Esophagus (tissue), 2 donors: Measurements from ENCODE around the gene KCNAB3. TPM values are rescaled to one million over a fixed set of nuclear protein-coding genes. Genes with fewer than 3 reads are reported as not detected.
A peak's percentile ranks its signal among the peaks of the same experiment; 100 is the strongest.

Experiments
- H3K27ac ChIP-seq, 2 donors: one replicate each; pipeline ENCODE4 v1.5.1; 2013; ENCODE audit warnings: low read depth in 2 of 2, mild to moderate bottlenecking in 2 of 2, inconsistent platforms in 1 of 2, low read length in 1 of 2, moderate library complexity in 1 of 2
- H3K27me3 ChIP-seq, 2 donors: one replicate each; pipeline ENCODE4 v1.6.1; 2013; ENCODE audit warnings: low read length in 2 of 2, control low read depth in 1 of 2, mild to moderate bottlenecking in 1 of 2; ENCODE audit not compliant: insufficient read depth in 2 of 2, control insufficient read depth in 1 of 2
- H3K36me3 ChIP-seq, 2 donors: one replicate each; pipeline ENCODE4 v1.6.1; 2013; ENCODE audit warnings: low read length in 1 of 2; ENCODE audit not compliant: control insufficient read depth in 2 of 2, insufficient read depth in 2 of 2
- H3K4me1 ChIP-seq, 2 donors: one replicate each; pipeline ENCODE4 v1.6.1; 2013; ENCODE audit warnings: low read length in 1 of 2; ENCODE audit not compliant: control insufficient read depth in 2 of 2, insufficient read depth in 2 of 2
- H3K4me3 ChIP-seq, 2 donors: one replicate each; pipeline ENCODE4 v1.5.1; 2013; ENCODE audit warnings: low read length in 2 of 2, mild to moderate bottlenecking in 2 of 2, low read depth in 1 of 2, moderate library complexity in 1 of 2
- H3K9me3 ChIP-seq, 2 donors: one replicate each; pipeline ENCODE4 v1.6.1; 2013; ENCODE audit warnings: mild to moderate bottlenecking in 2 of 2, low read depth in 1 of 2, low read length in 1 of 2, moderate library complexity in 1 of 2; ENCODE audit not compliant: control insufficient read depth in 2 of 2, insufficient read depth in 1 of 2
- WGBS, 2 donors: extraction: QIAGEN DNeasy Blood & Tissue Kit; methylation state at CpG; one replicate each; pipeline ENCODE4 v1.1.7; 2013; 5-methylcytosine and 5-hydroxymethylcytosine counted together
- polyA plus RNA-seq, 2 donors: library from polyadenylated mRNA; stranded (reverse); fragments of 200-250 nt; gene quantifications; one replicate each; pipeline ENCODE4 v1.2.3, GENCODE V29; 2013
- donor health status: healthy with polysubstance abuse.
- donor health status: Bipolar disorder and iron deficiency.

Gene KCNAB3
- polyA plus RNA-seq, 2 donors, result 1.3 to 2.3 TPM

DNA sequence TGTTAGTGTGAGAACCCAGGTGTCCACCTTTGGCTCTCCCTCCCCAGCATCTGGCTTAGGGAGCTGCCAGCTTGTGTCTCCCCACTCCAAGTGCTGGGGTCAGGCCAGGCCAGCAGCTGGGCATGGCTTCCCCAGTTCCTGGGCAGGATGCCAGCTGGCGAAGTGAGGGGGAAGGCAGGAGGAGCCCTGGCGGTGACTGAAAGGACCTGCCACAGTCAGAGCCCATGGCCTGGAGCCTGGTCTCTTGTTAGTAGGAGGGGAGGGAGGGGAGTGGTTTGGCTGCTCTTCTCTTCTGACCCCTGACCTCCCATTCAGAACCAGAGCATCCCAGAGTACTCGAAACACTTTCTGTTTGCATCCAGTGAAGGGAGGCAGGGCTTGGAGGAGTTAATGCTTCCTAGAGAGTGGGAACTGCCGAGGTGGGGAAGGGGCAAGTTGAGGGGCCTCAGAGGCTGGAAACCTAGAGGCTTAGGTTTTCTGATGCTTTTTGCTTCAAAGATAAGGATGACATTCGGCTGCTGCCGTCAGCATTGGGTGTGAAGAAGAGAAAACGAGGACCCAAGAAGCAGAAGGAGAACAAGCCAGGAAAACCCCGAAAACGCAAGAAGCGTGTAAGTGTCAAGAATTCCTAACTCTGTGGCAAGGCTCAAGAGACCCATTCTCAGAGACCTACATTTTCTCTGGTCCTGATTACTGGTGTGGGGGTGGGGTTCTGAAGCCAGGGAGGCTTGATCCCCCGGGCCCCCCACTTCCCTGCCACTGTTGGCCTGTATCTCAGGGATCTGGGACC is 40.3 kb downstream of the KCNAB3 start:
- peaks cover 4 to 14% of the 10 kb centered on the region in 2 donors for H3K36me3 ChIP-seq
- H3K4me1 ChIP-seq, result peaks cover 9 to 14% of the 10 kb centered on the region in 2 donors
- no peaks in the 10 kb centered on the region for H3K27me3 ChIP-seq
- peak overlapping the region in 1 of 2 donors; percentile 95 for H3K4me3 ChIP-seq
- 20 to 30% methylated on average over 11 of the region's 11 CpGs for WGBS, 2 donors
- H3K27ac ChIP-seq, result peak overlapping the region; percentile 95 to 96
- no peaks in the 10 kb centered on the region for H3K9me3 ChIP-seq

- Histone ChIP-seq H3K27me3 (no peaks in the 10 kb centered on the region), H3K9me3 (no peaks in the 10 kb centered on the region), H3K27ac (peak within 1 kb of the TSS; percentile 95 to 96), H3K36me3 (peaks cover 0 to 5% of the 10 kb centered on the region in 2 donors), H3K4me1 (peaks cover 9 to 14% of the 10 kb centered on the region in 2 donors), H3K4me3 (peak within 1 kb of the TSS; percentile 54 to 95)
- WGBS, 2 donors, result 15 to 20% methylated on average over 18 of the region's 18 CpGs
These were observed 41.3 kb downstream of the KCNAB3 start, which contains the start of gene CHD3 for GRCh38 chr17:7888184-7888920. CHD3 (plus strand) TSS chr17:7888789; CDS start chr17:7889001, 212 bp downstream.

GRCh38 chr17:7887482-7888183 is 42.0 kb downstream of the KCNAB3 start:
- Histone ChIP-seq H3K4me1 (peaks cover 9 to 14% of the 10 kb centered on the region in 2 donors), H3K9me3 (no peaks in the 10 kb centered on the region), H3K4me3 (peak overlapping the region; percentile 54 to 95), H3K27ac (peak overlapping the region; percentile 95 to 96), H3K36me3 (peaks cover 0 to 3% of the 10 kb centered on the region in 2 donors), H3K27me3 (no peaks in the 10 kb centered on the region)
- WGBS, 2 donors, result 0 to 1% methylated on average over 30 to 35 of the region's 35 CpGs

DNA sequence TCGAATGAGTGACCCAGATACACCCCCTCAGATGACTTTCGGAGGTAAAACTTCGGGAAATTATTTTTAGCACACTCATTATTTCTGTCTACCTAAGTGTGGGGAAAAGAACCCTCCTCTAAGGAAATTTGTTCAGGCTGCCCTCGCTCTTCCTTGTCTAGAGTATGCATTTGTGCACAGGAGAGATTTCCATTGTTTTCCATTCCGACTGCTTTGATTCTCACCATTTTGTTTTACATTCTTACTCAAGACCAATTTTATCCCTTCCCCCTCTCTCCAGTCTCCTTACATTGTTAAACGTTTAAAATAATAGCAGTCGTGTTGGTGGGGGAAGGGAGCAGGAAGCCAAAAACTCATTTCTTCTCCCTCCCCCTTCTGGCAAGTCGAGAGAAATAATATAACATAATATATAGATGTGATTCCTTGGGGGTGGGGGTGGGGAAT is 42.6 kb downstream of the KCNAB3 start:
- H3K27ac ChIP-seq, result peak overlapping the region; percentile 95 to 96
- H3K27me3 ChIP-seq, result no peaks in the 10 kb centered on the region
- peaks cover under 1 to 3% of the 10 kb centered on the region in 2 donors for H3K36me3 ChIP-seq
- H3K4me1 ChIP-seq, result peaks cover 10 to 15% of the 10 kb centered on the region in 2 donors
- no peaks in the 10 kb centered on the region for H3K9me3 ChIP-seq
- WGBS, 2 donors, result 1 to 3% methylated on average over 8 of the region's 8 CpGs
- H3K4me3 ChIP-seq, result peak overlapping the region; percentile 73 to 95

- H3K4me3 ChIP-seq, result peak overlapping the region; percentile 73 to 95
These were observed 43.2 kb downstream of the KCNAB3 start for GRCh38 chr17:7886227-7887037.

DNA sequence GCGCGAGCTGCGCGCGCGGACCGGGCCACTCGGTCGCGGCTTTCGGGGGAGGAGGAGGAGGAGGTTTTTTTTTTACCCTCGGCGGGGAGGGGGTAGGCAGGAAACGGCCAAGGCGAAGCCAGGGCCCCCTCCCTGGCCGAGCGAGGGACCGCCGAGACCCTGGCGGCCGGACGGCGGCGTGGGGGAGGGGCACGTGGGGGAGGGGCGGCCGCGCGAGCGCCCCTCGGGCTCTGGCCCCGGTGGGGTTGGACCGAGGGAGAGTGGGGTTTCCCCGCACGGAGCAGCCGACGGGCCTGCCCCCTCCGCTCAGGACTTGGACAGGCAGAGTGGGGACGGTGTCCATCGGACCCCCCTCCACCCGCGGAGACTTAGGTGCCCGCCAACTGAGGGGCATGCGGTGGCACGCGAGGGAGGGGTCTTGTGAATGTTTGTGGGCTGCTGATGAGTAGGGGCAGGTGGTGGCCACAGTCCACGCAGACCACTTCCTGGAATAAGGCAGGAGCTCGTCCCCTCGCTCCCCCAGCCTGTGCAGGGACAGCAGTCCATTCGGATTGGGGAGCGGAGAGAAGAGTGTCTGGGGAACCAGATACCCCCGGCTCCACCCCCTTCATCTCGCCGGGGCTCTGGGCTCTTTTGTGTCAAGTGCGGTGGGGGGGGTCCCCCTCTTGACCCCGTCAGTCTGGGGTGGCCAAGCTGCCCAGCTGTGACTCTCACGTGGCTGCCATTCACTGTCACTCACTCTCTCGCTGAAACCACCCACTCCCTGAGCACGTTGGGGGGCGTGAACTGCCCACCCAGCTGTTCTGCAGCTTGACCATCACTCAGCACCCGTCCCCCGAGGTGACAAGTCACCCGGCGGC is 44.1 kb downstream of the KCNAB3 start:
- Histone ChIP-seq H3K27ac (peak overlapping the region; percentile 95 to 96), H3K4me1 (peaks cover 12 to 18% of the 10 kb centered on the region in 2 donors), H3K9me3 (no peaks in the 10 kb centered on the region), H3K36me3 (peaks cover 0 to 2% of the 10 kb centered on the region in 2 donors), H3K27me3 (no peaks in the 10 kb centered on the region), H3K4me3 (peak overlapping the region; percentile 73 to 95)
- 1% methylated on average over 39 to 64 of the region's 64 CpGs for WGBS, 2 donors

More at GRCh38 chr17:7886227-7887037, 43.2 kb downstream of the KCNAB3 start:
- peaks cover 12 to 18% of the 10 kb centered on the region in 2 donors for H3K4me1 ChIP-seq
- H3K36me3 ChIP-seq, result peaks cover 2 to 3% of the 10 kb centered on the region in 2 donors
- H3K27me3 ChIP-seq, result no peaks in the 10 kb centered on the region
- whole genome bisulfite sequencing, 2 donors, result 1% methylated on average over 30 of the region's 30 CpGs
- no peaks in the 10 kb centered on the region for H3K9me3 ChIP-seq
- peak overlapping the region; percentile 95 to 96 for H3K27ac ChIP-seq

GRCh38 chr17:7884581-7885366 is 44.9 kb downstream of the KCNAB3 start:
- peak overlapping the region; percentile 73 to 95 for H3K4me3 ChIP-seq
- WGBS, 2 donors, result 0 to 6% methylated on average over 22 to 90 of the region's 100 CpGs
- no peaks in the 10 kb centered on the region for H3K27me3 ChIP-seq
- peaks cover 0 to 2% of the 10 kb centered on the region in 2 donors for H3K36me3 ChIP-seq
- H3K27ac ChIP-seq, result peak overlapping the region; percentile 95 to 96
- H3K4me1 ChIP-seq, result peaks cover 10 to 17% of the 10 kb centered on the region in 2 donors
- H3K9me3 ChIP-seq, result no peaks in the 10 kb centered on the region
